Measurements from ENCODE around the gene ENTPD8.
A peak's percentile ranks its signal among the peaks of the same experiment; 100 is the strongest.
"Not testable (repeated sequence)": the region's sequence is repeated elsewhere in the genome, so short reads cannot be mapped to it uniquely, and the experiment has no call there.

ENTPD8 gene

GRCh38 chr9:137476856-137477255, 35.7 kb upstream of the ENTPD8 start:
- no peak for DNase-seq (ENCODE audit: low read depth)

- no peak for DNase-seq (ENCODE audit: low read depth)
These were observed 34.5 kb upstream of the ENTPD8 start for GRCh38 chr9:137475666-137476065.

GRCh38 chr9:137474271-137474670, 33.1 kb upstream of the ENTPD8 start:
- DNase-seq (ENCODE audit: low read depth), result no peak

DNA sequence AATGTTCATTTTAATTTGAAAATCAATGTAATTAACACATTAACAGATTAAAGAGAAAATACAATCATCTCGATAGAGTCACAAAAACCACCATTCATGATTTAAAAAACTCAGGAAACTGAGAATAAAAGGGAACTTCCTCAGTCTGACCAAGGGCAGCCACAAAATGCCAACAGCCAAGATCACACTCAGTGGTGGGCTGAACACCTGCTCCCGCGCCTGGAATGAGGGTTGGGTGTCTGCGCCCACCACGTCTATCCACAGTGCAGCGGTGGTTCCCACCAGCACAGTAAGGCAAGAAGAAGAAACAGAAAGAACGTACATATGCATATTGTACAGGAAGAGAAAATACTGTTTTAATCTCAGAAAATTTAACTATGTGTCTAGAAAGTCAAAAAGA, 29.6 kb upstream of the ENTPD8 start:
- no peak for DNase-seq (ENCODE audit: low read depth)

GRCh38 chr9:137467896-137468295, 26.7 kb upstream of the ENTPD8 start:
- no peak for DNase-seq (ENCODE audit: low read depth)

DNA sequence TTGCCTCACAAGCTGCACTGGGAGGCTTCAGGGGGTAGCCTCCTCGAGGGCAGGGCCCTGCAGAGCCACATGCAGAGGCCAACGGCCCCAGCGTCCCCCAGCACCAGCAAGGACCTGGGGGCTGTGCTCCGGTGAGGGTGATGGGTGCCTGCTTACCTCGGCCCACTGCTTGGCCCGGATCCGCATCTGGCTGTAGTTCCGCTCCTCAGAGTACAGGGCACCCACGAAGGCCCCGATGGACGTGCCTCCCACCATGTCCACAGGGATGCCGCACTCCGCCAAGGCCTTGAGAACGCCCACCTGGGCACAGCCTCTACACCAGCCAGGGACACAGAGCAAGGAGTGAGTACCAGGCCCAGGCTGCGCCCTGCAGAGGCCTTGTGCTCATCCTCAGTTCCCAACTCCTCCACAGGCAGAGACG, 26.0 kb upstream of the ENTPD8 start:
- no peak for DNase-seq (ENCODE audit: low read depth)

DNA sequence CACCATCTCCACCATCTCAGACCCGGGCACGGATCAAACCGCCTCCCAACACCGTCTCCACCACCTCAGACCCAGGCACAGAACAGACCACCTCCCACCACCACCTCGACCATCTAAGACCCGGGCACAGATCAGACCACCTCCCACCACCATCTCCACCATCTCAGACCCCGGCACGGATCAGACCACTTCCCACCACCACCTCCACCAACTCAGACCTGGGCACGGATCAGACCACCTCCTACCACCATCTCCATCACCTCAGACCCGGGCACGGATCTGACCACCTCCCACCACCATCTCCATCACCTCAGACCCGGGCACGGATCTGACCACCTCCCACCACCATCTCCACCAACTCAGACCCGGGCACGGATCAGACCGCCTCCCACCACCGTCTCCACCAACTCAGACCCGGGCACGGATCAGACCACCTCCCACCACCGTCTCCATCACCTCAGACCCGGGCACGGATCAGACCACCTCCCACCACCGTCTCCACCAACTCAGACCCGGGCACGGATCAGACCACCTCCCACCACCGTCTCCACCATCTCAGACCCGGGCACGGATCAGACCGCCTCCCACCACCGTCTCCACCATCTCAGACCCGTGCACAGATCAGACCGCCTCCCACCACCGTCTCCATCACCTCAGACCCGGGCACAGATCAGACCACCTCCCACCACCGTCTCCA, 25.4 kb upstream of the ENTPD8 start:
- DNase-seq (ENCODE audit: low read depth), result not testable (repeated sequence)

- DNase-seq (ENCODE audit: low read depth), result no peak
These were observed 24.7 kb upstream of the ENTPD8 start for GRCh38 chr9:137465720-137466388.

DNA sequence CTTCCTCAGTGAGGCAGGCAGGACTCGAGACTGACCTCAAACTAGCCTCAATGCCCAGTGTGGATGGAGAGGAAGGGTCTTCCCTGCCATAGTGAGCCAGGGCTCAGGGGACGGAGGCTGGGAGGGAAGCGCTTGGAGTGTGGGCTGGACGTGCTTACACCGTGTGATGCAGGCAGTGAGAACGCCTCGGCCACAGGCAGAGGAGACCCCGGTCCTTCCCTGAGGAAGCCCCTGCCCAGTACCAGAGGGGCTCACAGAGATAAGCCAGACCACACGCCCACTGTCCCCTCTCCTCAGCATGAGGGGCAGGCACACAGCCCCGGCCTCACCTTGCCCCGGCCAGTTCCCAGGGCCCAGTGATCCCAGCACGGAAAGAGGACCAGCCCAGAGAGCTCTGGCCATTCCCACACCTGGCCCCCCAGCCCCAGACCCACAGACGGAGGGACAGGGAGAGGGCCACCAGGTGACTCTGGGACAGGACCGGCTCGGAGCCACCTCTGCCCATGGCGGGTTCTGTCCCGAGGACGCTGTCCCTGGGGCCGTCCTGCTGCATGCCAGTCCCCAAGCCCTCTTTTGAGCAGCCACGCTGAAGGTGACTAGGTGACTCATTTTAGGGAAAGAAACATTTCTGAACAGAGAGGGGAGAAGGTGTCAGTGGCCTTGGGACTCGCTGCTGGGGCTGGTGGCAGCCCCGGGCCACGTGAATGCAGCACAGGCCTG, 24.0 kb upstream of the ENTPD8 start:
- no peak for DNase-seq (ENCODE audit: low read depth)

GRCh38 chr9:137464291-137464999, 23.3 kb upstream of the ENTPD8 start:
- no peak for DNase-seq (ENCODE audit: low read depth)

- no peak for DNase-seq (ENCODE audit: low read depth)
These were observed 22.8 kb upstream of the ENTPD8 start for GRCh38 chr9:137463931-137464290.

- no peak for DNase-seq (ENCODE audit: low read depth)
These were observed 22.1 kb upstream of the ENTPD8 start for GRCh38 chr9:137462986-137463930.

- DNase-seq (ENCODE audit: low read depth), result no peak
These were observed 21.3 kb upstream of the ENTPD8 start for GRCh38 chr9:137462396-137462985.

GRCh38 chr9:137461663-137462395, 20.7 kb upstream of the ENTPD8 start:
- no peak for DNase-seq (ENCODE audit: low read depth)

- no peak for DNase-seq (ENCODE audit: low read depth)
These were observed 20.1 kb upstream of the ENTPD8 start for GRCh38 chr9:137461316-137461662.

- no peak for DNase-seq (ENCODE audit: low read depth)
These were observed 19.5 kb upstream of the ENTPD8 start for GRCh38 chr9:137460363-137461315.

DNA sequence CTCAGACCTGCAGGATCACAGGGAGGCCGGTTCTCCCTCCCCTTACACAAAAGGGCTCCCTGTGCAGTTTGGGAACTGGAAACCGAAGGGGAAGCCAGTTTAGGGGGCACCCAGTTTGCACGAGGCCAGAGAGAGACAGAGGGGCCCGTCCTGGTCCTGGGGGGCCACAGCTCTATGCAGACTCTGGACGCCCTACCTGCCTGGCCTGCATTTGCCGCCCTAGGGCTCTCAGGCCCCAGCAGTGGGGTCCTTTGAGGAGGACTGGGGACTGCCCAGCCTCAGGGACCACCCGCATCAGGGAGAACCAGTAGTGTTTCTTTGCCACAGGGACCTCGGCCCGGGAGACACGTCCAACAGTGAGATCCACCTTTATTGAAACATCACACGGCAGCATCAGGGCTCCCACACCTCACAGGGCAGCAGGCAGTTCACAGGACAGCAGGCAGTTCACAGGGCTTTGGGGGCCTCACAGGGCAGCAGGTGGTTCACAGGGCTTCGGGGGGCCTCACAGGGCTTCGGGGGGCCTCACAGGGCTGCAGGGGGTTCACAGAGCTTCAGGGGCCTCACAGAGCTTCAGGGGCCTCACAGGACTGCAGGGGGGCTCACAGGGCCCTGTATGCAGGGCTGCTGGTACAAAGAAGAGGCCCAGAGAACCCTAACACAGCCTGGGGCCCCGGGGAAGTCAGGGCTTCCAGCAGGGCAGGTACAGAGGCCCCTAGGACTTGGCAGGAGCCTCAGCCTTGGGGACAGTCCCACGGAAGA, 18.6 kb upstream of the ENTPD8 start:
- no peak for DNase-seq (ENCODE audit: low read depth)

GRCh38 chr9:137459152-137459600, 18.0 kb upstream of the ENTPD8 start, which contains the start of gene NSMF:
Gene NSMF (minus strand): TSS chr9:137459334. CDS start chr9:137459102, 232 bp downstream.
- DNase-seq (ENCODE audit: low read depth), result peak; percentile 91
